Thyroid gland (tissue), 4 donors: ENCODE results near the gene CTBP1. TPM values are rescaled to one million over a fixed set of nuclear protein-coding genes. Genes with fewer than 3 reads are reported as not detected.
A peak's percentile ranks its signal among the peaks of the same experiment; 100 is the strongest.

Experiments used
- DNase-seq, 2 donors: peaks; one replicate each; pipeline ENCODE4 v3.0.0-alpha.2; 2019
- H3K27ac ChIP-seq, 3 donors: fragments of 200-600 bp; sonication (generic); 1 replicate in 2 of 3; 2 replicates in 1 of 3; pipeline ENCODE4 v1.5.1; 2016 to 2019; ENCODE audit warnings: mild to moderate bottlenecking in 1 of 3, moderate library complexity in 1 of 3
- H3K27me3 ChIP-seq: fragments of 200-600 bp; sonication (generic); one replicate; pipeline ENCODE4 v1.5.1; 2019
- H3K36me3 ChIP-seq, 2 donors: fragments of 200-600 bp; sonication (generic); one replicate each; pipeline ENCODE4 v1.5.1; 2016 to 2019
- H3K4me1 ChIP-seq, 2 donors: fragments of 200-600 bp; sonication (generic); one replicate each; pipeline ENCODE4 v1.5.1; 2017 to 2019
- H3K4me3 ChIP-seq, 3 donors: fragments of 200-600 bp; sonication (generic); replicated peaks in 1 of 3; 1 replicate in 2 of 3; 2 replicates in 1 of 3; pipeline ENCODE4 v1.5.1; 2016; ENCODE audit warnings: mild to moderate bottlenecking in 1 of 3
- H3K9me3 ChIP-seq: fragments of 200-600 bp; sonication (generic); one replicate; pipeline ENCODE4 v1.5.1; 2017
- POLR2A ChIP-seq, 2 donors: fragments of 450-650 bp; IDR thresholded peaks; one replicate each; pipeline ENCODE4 v1.6.1; 2017; ENCODE audit warnings: antibody characterized with exemption in 2 of 2, mild to moderate bottlenecking in 2 of 2, moderate library complexity in 1 of 2
- WGBS, 2 donors: methylation state at CpG; one replicate each; pipeline ENCODE4 v1.1.5; 2017; 5-methylcytosine and 5-hydroxymethylcytosine counted together
- intact Hi-C: fragments of 100-400 bp; cut with DNase I; formaldehyde crosslinking; loops from one replicate; pipeline ENCODE4 v1.15.1; 2023
- total RNA-seq, 4 donors: library from RNA; depleted of rRNA; stranded (reverse); fragments of >200 nt; gene quantifications; one replicate each; pipeline ENCODE4 v1.2.3, GENCODE V29; 2016
- TF ChIP-seq, protein P1 (sequence below), 6 experiments: fragments of 200-600 bp in 3 of 6; fragments of 450-650 bp in 3 of 6; sonication (generic) in 3 of 6; IDR thresholded peaks; one replicate each; pipeline ENCODE4 v1.5.1; 2016 to 2019; ENCODE audit warnings: antibody characterized with exemption in 6 of 6, mild to moderate bottlenecking in 2 of 6, inconsistent platforms in 1 of 6, moderate library complexity in 1 of 6

CTBP1 gene
- total RNA-seq, 4 donors from 2014 or later: 102 to 226 (median 177) TPM

DNA sequence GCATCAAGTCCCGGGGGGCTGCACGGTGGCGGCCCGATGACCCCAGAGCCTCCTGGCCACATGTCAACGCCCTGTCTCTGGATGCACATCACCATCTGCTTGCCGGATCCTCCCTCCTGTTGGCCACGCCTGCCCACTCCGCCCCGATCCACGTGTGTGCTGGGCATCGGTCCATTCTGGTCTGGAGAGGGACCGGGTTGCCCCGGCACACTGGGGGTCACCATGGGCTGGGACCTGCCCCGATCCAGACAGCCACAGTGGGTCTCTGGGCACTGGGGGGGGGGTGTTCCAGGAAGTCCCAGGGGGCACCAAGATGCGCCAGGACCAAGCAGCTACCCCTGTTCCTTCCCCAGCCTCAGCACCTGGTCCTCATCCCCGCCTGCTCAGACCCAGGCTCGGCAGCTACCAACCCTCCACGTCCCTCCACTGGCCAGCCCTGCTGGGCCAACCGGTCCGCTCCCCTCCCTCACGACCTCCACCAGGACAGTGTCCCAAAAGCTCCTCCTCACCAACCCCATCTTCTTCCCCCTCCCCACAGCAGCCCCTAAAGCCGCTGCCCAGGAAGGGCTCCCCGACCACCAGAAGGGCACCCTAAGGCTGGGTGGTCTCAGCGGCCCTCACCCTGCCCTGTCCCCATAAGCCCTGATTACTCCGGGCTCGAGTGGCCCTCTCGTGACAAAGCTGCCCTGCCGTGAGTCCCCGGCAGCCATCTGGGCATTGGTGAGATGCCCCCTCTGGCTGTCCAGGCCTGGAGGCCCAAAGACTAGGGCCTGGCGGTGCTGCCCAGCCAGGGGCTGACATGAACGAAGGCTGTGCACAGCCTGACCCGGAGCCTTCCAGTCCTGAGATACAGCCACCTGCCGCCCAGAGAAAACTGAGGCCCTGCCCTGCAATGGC lies 4.6 kb downstream of the CTBP1 start:
- H3K4me1 ChIP-seq: peaks cover 32 to 56% of the 10 kb centered on the region in 2 donors
- H3K36me3 ChIP-seq: peaks cover 0 to 9% of the 10 kb centered on the region in 2 donors
- no peak overlapping the region for H3K4me3 ChIP-seq
- intact Hi-C loops: no loop called here
- DNase-seq: peak in 1 of 2 donors; percentile 1
- H3K27me3 ChIP-seq: no peaks in the 10 kb centered on the region
- H3K27ac ChIP-seq: no peak overlapping the region
- no peaks in the 10 kb centered on the region for H3K9me3 ChIP-seq
- WGBS, 2 donors: 76% methylated on average over 21 to 22 of the region's 33 CpGs
- no peak for TF ChIP-seq POLR2A (IDR thresholded peaks at IDR 0.05)
- TF ChIP-seq, protein P1, sequence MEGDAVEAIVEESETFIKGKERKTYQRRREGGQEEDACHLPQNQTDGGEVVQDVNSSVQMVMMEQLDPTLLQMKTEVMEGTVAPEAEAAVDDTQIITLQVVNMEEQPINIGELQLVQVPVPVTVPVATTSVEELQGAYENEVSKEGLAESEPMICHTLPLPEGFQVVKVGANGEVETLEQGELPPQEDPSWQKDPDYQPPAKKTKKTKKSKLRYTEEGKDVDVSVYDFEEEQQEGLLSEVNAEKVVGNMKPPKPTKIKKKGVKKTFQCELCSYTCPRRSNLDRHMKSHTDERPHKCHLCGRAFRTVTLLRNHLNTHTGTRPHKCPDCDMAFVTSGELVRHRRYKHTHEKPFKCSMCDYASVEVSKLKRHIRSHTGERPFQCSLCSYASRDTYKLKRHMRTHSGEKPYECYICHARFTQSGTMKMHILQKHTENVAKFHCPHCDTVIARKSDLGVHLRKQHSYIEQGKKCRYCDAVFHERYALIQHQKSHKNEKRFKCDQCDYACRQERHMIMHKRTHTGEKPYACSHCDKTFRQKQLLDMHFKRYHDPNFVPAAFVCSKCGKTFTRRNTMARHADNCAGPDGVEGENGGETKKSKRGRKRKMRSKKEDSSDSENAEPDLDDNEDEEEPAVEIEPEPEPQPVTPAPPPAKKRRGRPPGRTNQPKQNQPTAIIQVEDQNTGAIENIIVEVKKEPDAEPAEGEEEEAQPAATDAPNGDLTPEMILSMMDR (IDR thresholded peaks at IDR 0.05): no peak

GRCh38 chr4:1243451-1244080 lies 5.4 kb downstream of the CTBP1 start:
- H3K36me3 ChIP-seq: peaks cover 0 to 9% of the 10 kb centered on the region in 2 donors
- TF ChIP-seq, protein P1 (IDR thresholded peaks at IDR 0.05): no peak
- DNase-seq: peak in 1 of 2 donors; percentile 1
- H3K4me1 ChIP-seq: peaks cover 32 to 56% of the 10 kb centered on the region in 2 donors
- intact Hi-C loops: no loop called here
- 57 to 61% methylated on average over 6 to 8 of the region's 15 CpGs for WGBS, 2 donors
- no peaks in the 10 kb centered on the region for H3K9me3 ChIP-seq
- H3K27ac ChIP-seq: no peak overlapping the region
- no peak overlapping the region for H3K4me3 ChIP-seq
- no peaks in the 10 kb centered on the region for H3K27me3 ChIP-seq

DNA sequence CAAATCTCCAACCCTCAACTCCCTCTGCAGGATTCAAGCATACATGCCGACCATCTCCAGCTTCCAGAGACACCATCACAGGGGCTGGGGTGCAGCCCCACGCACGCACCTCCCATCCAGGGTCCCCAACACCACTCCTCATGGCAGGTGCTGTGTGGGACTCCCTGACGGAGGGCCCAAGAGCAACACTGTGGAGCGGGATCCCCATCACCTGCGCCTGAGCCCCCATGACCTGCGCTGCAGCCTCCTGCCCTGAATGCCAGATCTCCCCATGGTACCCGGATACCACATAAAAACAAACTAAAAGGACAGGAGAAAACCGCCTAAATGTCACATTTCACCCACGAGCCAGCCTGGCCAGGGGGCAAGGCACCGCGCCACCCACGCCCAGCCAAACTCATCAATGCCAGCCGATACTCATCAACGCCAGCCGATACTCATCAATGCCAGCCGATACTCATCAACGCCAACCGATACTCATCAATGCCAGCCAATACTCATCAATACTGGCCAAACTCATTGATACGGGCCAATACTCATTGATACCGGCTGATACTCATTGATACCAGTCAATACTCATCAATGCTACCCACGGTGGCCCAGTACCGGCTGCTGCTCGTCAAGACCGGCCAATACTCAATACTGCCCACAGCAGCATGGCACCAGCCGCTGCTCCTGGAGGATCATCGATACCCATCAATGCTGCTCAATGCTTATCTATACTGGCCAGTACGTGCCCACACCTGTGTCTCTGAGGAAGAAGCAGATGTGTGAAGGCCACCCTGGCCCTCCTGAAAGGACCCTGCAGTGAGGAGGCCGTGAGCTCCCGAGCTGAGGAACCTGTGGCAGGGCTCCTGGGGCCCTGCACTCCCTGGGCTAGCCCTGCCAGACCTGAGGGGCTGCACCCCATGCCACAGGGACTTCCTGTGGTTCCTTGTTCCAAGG lies 6.2 kb downstream of the CTBP1 start:
- intact Hi-C loops: no loop called here
- TF ChIP-seq, protein P1 (IDR thresholded peaks at IDR 0.05): no peak
- TF ChIP-seq POLR2A (IDR thresholded peaks at IDR 0.05): no peak
- no peaks in the 10 kb centered on the region for H3K9me3 ChIP-seq
- H3K27me3 ChIP-seq: no peaks in the 10 kb centered on the region
- peak in 1 of 2 donors; percentile 0 for DNase-seq
- H3K36me3 ChIP-seq: peaks cover 0 to 9% of the 10 kb centered on the region in 2 donors
- peaks cover 32 to 56% of the 10 kb centered on the region in 2 donors for H3K4me1 ChIP-seq
- H3K27ac ChIP-seq: no peak overlapping the region
- WGBS, 2 donors: 93% methylated on average over 25 to 29 of the region's 30 CpGs
- H3K4me3 ChIP-seq: no peak overlapping the region

- peaks cover 28 to 50% of the 10 kb centered on the region in 2 donors for H3K4me1 ChIP-seq
- WGBS, 2 donors: 87 to 90% methylated on average over 13 to 14 of the region's 24 CpGs
- H3K27me3 ChIP-seq: no peaks in the 10 kb centered on the region
- peaks cover 3 to 14% of the 10 kb centered on the region in 2 donors for H3K36me3 ChIP-seq
- no peaks in the 10 kb centered on the region for H3K9me3 ChIP-seq
- no peak overlapping the region for H3K4me3 ChIP-seq
- H3K27ac ChIP-seq: no peak overlapping the region
- intact Hi-C loops: no loop called here
- TF ChIP-seq, protein P1 (IDR thresholded peaks at IDR 0.05): no peak
- TF ChIP-seq POLR2A (IDR thresholded peaks at IDR 0.05): no peak
- DNase-seq: no peak
These were observed 6.9 kb downstream of the CTBP1 start for GRCh38 chr4:1241936-1242505.
